GM12873 (cell line): ENCODE results near the gene CHAT.

ENCODE experiments used
- CTCF ChIP-seq: IDR thresholded peaks from 2 replicates; pipeline ENCODE4 v1.5.1; 2012; ENCODE audit warnings: low read depth, mild to moderate bottlenecking, moderate library complexity, low read length, control low read depth; ENCODE audit not compliant: insufficient read depth; ENCODE audit errors: missing control alignments

Gene CHAT

GRCh38 chr10:49602380-49603023 is 11.3 kb upstream of the CHAT start:
- no peak for TF ChIP-seq CTCF

GRCh38 chr10:49605216-49605938 is 8.5 kb upstream of the CHAT start:
- TF ChIP-seq CTCF: no peak

- TF ChIP-seq CTCF: no peak
Observed at GRCh38 chr10:49605939-49606509, 7.8 kb upstream of the CHAT start.

GRCh38 chr10:49606981-49607535 is 6.8 kb upstream of the CHAT start:
- TF ChIP-seq CTCF: no peak

GRCh38 chr10:49608166-49609005 is 5.5 kb upstream of the CHAT start:
- TF ChIP-seq CTCF: no peak

- TF ChIP-seq CTCF: no peak
Observed at GRCh38 chr10:49609006-49609282, 4.9 kb upstream of the CHAT start.
